BLaER1 treated with 17β-estradiol and CSF1 and Interleukin-3, amounts not matched to agents 10 nM and 100 nM (cell line): ENCODE measurements around the gene USP4.
A peak's percentile ranks its signal among the peaks of the same experiment; 100 is the strongest.
"Not testable (repeated sequence)": the region's sequence is repeated elsewhere in the genome, so short reads cannot be mapped to it uniquely, and the experiment has no call there.

Experiments
- H3K27ac ChIP-seq, 11 experiments: shearing (Covaris generic); formaldehyde crosslinking; 2 replicates each; pipeline ENCODE4 v1.8.1; 2022
- H3K27me3 ChIP-seq, 11 experiments: shearing (Covaris generic); formaldehyde crosslinking; 2 replicates each; pipeline ENCODE4 v1.8.1; 2022
- H3K36me3 ChIP-seq, 11 experiments: shearing (Covaris generic); formaldehyde crosslinking; 2 replicates each; pipeline ENCODE4 v1.8.1; 2022
- H3K4me1 ChIP-seq, 10 experiments: shearing (Covaris generic); formaldehyde crosslinking; 2 replicates each; pipeline ENCODE4 v1.8.1; 2022
- H3K4me2 ChIP-seq, 11 experiments: shearing (Covaris generic); formaldehyde crosslinking; 2 replicates each; pipeline ENCODE4 v1.8.1; 2022
- H3K4me3 ChIP-seq, 10 experiments: shearing (Covaris generic); formaldehyde crosslinking; 2 replicates each; pipeline ENCODE4 v1.8.1; 2022
- H3K9ac ChIP-seq, 11 experiments: shearing (Covaris generic); formaldehyde crosslinking; 2 replicates each; pipeline ENCODE4 v1.8.1; 2022
- H3K9me3 ChIP-seq, 11 experiments: shearing (Covaris generic); formaldehyde crosslinking; replicated peaks in 1 of 11; 2 replicates each; pipeline ENCODE4 v1.8.1; 2022
- H4K20me1 ChIP-seq, 11 experiments: shearing (Covaris generic); formaldehyde crosslinking; 2 replicates each; pipeline ENCODE4 v1.8.1; 2022
- Cebpa-rat ChIP-seq, 11 experiments: shearing (Covaris generic); IDR thresholded peaks; 2 replicates each; pipeline ENCODE4 v1.8.1; 2022

The USP4 gene

DNA sequence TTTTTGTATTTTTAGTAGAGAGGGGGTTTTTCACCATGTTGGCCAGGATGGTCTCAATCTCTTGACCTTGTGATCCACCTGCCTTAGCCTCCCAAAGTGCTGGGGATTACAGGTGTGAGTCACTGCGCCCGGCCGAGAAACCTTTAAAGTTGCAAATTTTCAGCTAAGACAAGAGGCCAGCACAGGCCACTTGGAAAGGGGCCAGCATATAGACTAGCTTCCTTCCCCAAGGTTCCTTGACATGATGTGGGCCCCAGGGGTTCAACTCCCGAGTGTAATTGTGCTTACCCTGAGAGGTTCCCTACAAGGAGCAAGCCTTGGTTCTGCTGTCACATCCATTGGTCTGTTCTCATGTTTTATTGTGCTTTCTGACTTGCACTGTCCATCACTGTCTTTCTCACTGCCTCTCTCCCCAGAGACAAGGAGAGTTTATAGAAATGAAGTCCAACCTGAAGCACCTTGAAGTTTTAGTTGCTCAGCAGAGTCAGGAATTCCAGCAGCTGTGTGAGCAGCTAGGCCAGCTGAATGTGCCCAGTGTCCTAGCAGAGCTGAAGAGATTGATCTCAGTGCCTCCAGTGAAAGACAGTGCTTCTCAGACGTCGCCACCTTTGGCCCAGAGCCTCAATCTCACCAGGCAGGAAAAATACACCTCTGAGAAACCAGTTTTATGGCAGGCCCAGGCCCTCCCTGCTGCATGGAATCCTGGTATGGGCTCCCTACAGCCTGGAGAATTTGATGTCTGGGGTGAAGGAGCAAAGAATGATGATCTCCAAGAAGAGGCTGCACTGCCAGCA, 83.9 kb downstream of the USP4 start:
- Histone ChIP-seq H3K4me2 (peak overlapping the region; percentile 63 to 87 (median 77)), H3K4me3 (no peak overlapping the region), H3K36me3 (no peaks in the 10 kb centered on the region), H3K9me3 (no peaks in the 10 kb centered on the region), H4K20me1 (no peaks in the 10 kb centered on the region), H3K27ac (peak overlapping the region in 10 of 11 experiments; percentile 18 to 63 (median 46); a peak in 16 of 22 replicates), H3K9ac (peak overlapping the region in 6 of 11 experiments; percentile 15 to 57 (median 33); a peak in 9 of 22 replicates), H3K27me3 (no peaks in the 10 kb centered on the region), H3K4me1 (peaks cover 36 to 54% (median 41%) of the 10 kb centered on the region in 10 experiments)
- no peak for TF ChIP-seq Cebpa-rat (IDR thresholded peaks at IDR 0.05)

DNA sequence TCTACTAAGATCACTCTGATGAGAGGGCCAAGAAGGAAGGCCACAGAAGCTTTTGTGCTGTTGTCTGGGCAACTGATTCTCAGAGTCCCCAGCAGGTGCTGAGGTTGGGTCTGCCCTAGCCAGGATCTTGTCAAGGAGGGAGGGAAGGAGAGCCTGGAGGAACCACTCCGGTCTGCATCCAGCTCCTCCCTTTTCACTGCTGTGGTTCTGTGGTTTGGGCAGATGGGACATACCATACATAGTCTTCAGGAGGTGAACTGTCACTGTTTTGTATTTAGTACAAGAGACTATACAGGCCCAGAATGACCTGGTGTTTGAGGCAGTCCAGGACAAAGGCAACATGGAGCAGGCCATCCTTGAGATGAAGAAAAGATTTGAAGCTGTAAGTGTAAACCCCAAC, 84.7 kb downstream of the USP4 start:
- no peak for TF ChIP-seq Cebpa-rat (IDR thresholded peaks at IDR 0.05)
- H3K27me3 ChIP-seq = no peaks in the 10 kb centered on the region
- no peaks in the 10 kb centered on the region for H4K20me1 ChIP-seq
- no peaks in the 10 kb centered on the region for H3K9me3 ChIP-seq
- peak overlapping the region; percentile 18 to 63 (median 43); a peak in 19 of 22 replicates for H3K27ac ChIP-seq
- no peaks in the 10 kb centered on the region for H3K36me3 ChIP-seq
- peak overlapping the region; percentile 63 to 87 (median 77) for H3K4me2 ChIP-seq
- H3K9ac ChIP-seq = peak overlapping the region; percentile 6 to 50 (median 26); a peak in 11 of 22 replicates
- no peak overlapping the region for H3K4me3 ChIP-seq
- H3K4me1 ChIP-seq = peaks cover 36 to 62% (median 41%) of the 10 kb centered on the region in 10 experiments

GRCh38 chr3:49253512-49253911, 86.3 kb downstream of the USP4 start:
- Histone ChIP-seq H3K36me3 (no peaks in the 10 kb centered on the region), H3K9me3 (no peaks in the 10 kb centered on the region), H4K20me1 (no peaks in the 10 kb centered on the region), H3K27ac (no peak overlapping the region; a peak in 1 of 22 replicates), H3K27me3 (no peaks in the 10 kb centered on the region), H3K4me1 (peaks cover 41 to 76% (median 48%) of the 10 kb centered on the region in 10 experiments), H3K4me3 (no peak overlapping the region), H3K9ac (no peak overlapping the region), H3K4me2 (0 out of 22 replicates have a peak overlapping the region, but pooled peaks of 2 of the 11 experiments have one; percentile 22 to 82)
- no peak for TF ChIP-seq Cebpa-rat (IDR thresholded peaks at IDR 0.05)

GRCh38 chr3:49248840-49249227, 91.0 kb downstream of the USP4 start:
- TF ChIP-seq Cebpa-rat (IDR thresholded peaks at IDR 0.05) = no peak
- peak overlapping the region in 9 of 11 experiments; percentile 2 to 83 (median 38); a peak in 13 of 22 replicates for H3K9ac ChIP-seq
- no peaks in the 10 kb centered on the region for H3K36me3 ChIP-seq
- H3K9me3 ChIP-seq = no peaks in the 10 kb centered on the region
- H4K20me1 ChIP-seq = no peaks in the 10 kb centered on the region
- peaks cover 18 to 86% (median 29%) of the 10 kb centered on the region in 10 experiments for H3K4me1 ChIP-seq
- H3K4me3 ChIP-seq = no peak overlapping the region
- peak overlapping the region in 9 of 11 experiments; percentile 2 to 82 (median 45); a peak in 17 of 22 replicates for H3K4me2 ChIP-seq
- H3K27ac ChIP-seq = peak overlapping the region in 10 of 11 experiments; percentile 0 to 95 (median 68); a peak in 19 of 22 replicates
- no peaks in the 10 kb centered on the region for H3K27me3 ChIP-seq

DNA sequence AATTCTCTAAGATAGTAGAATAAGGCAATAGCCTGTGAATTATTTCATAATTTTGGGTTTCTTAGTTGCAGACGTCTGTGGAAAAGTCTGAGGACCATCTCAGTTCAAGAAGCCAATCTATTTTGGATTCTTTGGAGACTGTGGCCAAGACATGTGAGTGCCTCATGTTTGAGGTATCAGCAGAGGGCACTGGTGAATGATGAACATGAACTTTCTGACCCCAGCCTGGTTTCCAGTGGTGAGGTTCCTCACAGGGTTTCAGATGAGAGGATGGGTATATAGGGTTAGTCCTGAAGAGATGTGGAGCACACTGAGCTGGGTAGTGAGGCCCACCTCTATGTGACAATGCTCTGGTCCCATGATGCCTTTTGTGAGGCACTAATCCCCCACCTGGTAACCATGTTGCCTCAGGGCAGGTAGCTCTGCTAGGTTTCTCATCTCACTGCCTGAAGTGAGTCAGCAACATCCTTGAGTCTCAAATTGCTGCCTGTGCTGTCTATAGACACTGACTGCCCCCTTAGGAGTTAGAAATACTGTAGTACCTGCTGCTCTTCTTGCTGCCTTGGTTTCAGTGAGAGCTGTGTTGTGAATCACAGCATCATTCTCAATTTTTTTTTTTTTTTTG, 95.2 kb downstream of the USP4 start:
- peaks cover 0 to 9% (median 0%) of the 10 kb centered on the region in 11 experiments; a peak in 8 of 22 replicates for H3K9me3 ChIP-seq
- no peaks in the 10 kb centered on the region for H4K20me1 ChIP-seq
- peaks cover 22 to 90% (median 35%) of the 10 kb centered on the region in 10 experiments for H3K4me1 ChIP-seq
- no peaks in the 10 kb centered on the region for H3K27me3 ChIP-seq
- H3K4me2 ChIP-seq = peak overlapping the region in 10 of 11 experiments; percentile 1 to 79 (median 24); a peak in 12 of 22 replicates
- H3K4me3 ChIP-seq = no peak overlapping the region
- no peak for TF ChIP-seq Cebpa-rat (IDR thresholded peaks at IDR 0.05)
- no peaks in the 10 kb centered on the region for H3K36me3 ChIP-seq
- peak overlapping the region in 4 of 11 experiments; percentile 30 to 52 (median 36); a peak in 2 of 22 replicates for H3K9ac ChIP-seq
- H3K27ac ChIP-seq = peak overlapping the region; percentile 23 to 63 (median 55); a peak in 20 of 22 replicates

DNA sequence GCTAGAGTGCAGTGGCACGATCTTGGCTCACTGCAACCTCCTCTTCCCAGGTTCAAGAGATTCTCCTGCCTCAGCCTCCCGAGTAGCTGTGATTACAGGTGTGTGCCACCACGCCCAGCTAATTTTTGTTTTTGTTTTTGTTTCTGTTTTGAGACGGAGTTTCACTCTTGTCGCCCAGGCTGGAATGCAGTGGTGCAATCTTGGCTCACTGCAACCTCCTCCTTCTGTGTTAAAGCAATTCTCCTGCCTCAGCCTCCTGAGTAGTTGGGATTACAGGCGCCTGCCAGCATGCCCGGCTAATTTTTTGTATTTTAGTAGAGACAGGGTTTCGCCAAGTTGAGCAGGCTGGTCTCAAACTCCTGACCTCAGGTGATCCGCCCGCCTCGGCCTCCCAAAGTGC, 99.8 kb downstream of the USP4 start:
- H3K4me3 ChIP-seq, H4K20me1 ChIP-seq, H3K27me3 ChIP-seq, H3K36me3 ChIP-seq: not testable (repeated sequence)
- Histone ChIP-seq H3K9me3 (peaks cover 18 to 54% (median 42%) of the 10 kb centered on the region in 11 experiments), H3K4me2 (peak overlapping the region in 9 of 11 experiments; percentile 33 to 84 (median 56); a peak in 12 of 22 replicates), H3K27ac (peak overlapping the region; percentile 91 to 99 (median 93)), H3K4me1 (peaks cover 30 to 82% (median 34%) of the 10 kb centered on the region in 10 experiments), H3K9ac (peak overlapping the region in 8 of 11 experiments; percentile 19 to 84 (median 80); a peak in 9 of 22 replicates)

GRCh38 chr3:49238274-49239127, 101.4 kb downstream of the USP4 start:
- peak overlapping the region in 1 of 10 experiments; percentile 4; a peak in 1 of 20 replicates for H3K4me3 ChIP-seq
- peaks cover 24 to 68% (median 27%) of the 10 kb centered on the region in 10 experiments for H3K4me1 ChIP-seq
- peak; percentile 86 to 99 (median 94) for TF ChIP-seq Cebpa-rat (IDR thresholded peaks at IDR 0.05)
- 0 out of 22 replicates have a peak, but pooled peaks cover 0 to 10% (median 0%) of the 10 kb centered on the region in 11 experiments for H3K36me3 ChIP-seq
- no peaks in the 10 kb centered on the region for H4K20me1 ChIP-seq
- H3K4me2 ChIP-seq = peak overlapping the region; percentile 33 to 84 (median 53)
- H3K9me3 ChIP-seq = peaks cover 34 to 70% (median 58%) of the 10 kb centered on the region in 11 experiments
- peak overlapping the region; percentile 91 to 99 (median 93) for H3K27ac ChIP-seq
- no peaks in the 10 kb centered on the region for H3K27me3 ChIP-seq
- H3K9ac ChIP-seq = peak overlapping the region; percentile 71 to 90 (median 80)

DNA sequence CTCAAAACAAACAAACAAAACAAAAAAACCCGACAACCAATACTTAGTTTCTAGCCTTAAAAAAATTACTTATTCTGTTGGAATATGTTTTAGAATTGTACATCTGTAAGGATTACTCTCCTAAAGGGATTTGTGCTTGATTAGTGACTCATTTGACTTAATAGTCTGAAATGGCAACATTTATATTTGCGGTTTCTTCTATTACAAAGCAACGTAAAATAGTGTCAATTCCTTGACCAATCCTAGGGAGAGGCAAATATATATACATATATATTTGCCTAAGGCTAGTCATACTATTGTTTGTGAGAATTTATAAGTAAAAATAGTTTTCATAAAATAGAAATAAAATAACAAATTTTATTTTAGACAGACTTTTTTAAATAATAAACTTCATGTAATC, 102.5 kb downstream of the USP4 start:
- H3K4me1 ChIP-seq = peaks cover 24 to 62% (median 27%) of the 10 kb centered on the region in 10 experiments
- TF ChIP-seq Cebpa-rat (IDR thresholded peaks at IDR 0.05) = no peak
- peaks cover 46 to 81% (median 69%) of the 10 kb centered on the region in 11 experiments for H3K9me3 ChIP-seq
- peak overlapping the region in 2 of 11 experiments; percentile 61 to 80; a peak in 3 of 22 replicates for H3K4me2 ChIP-seq
- peak overlapping the region; percentile 91 to 99 (median 93) for H3K27ac ChIP-seq
- 0 out of 22 replicates have a peak, but pooled peaks cover 0 to 10% (median 0%) of the 10 kb centered on the region in 11 experiments for H3K36me3 ChIP-seq
- no peaks in the 10 kb centered on the region for H4K20me1 ChIP-seq
- H3K27me3 ChIP-seq = no peaks in the 10 kb centered on the region
- H3K9ac ChIP-seq = peak overlapping the region in 3 of 11 experiments; percentile 77 to 90 (median 80); a peak in 5 of 22 replicates
- H3K4me3 ChIP-seq = no peak overlapping the region
